ENCODE data around the gene SCARF2. TPM values are rescaled to one million over a fixed set of nuclear protein-coding genes. Genes with fewer than 3 reads are reported as not detected.
A peak's percentile ranks its signal among the peaks of the same experiment; 100 is the strongest.

Gene SCARF2
- total and polyA plus RNA-seq, 2 donors (not counting 1 experiment from before 2014, with no cell fraction given): 0.86 to 1.3 TPM

DNA sequence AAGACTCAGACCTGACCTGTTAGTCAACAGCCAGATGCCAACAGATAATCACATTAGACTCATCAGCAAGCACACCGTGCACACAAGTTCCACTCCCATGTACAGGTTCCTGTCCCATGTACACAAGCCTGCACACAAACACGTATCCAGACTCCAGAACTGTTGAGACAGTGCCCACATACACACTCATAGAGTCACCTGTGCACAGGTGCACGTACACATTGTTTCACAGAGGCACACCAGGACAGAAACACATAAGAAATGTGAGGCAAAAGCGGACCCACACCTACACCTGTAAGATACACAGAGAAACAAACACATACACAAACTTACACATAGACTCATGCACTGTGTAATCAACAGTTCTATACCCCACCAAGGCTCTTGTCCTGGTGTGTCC lies 46.4 kb downstream of the SCARF2 start:
- Mint-ChIP-seq H3K27me3 (peaks cover 7% of the 10 kb centered on the region), H3K9me3 (ENCODE audit: insufficient read depth) (no peaks in the 10 kb centered on the region), H3K27ac (peak overlapping the region; percentile 41), H3K4me1 (peaks cover 21% of the 10 kb centered on the region), H3K4me3 (peak overlapping the region; percentile 10)
- no peak overlapping the region for H3K4me2 ChIP-seq (replicated peaks; ENCODE audit: low read depth, low read length, poor library complexity, severe bottlenecking)
- ATAC-seq (ENCODE audit: low read depth) (no peak), DNase-seq (no peak)
- H3K79me2 ChIP-seq (ENCODE audit: control insufficient read depth, insufficient read depth, low read length): peaks cover 15% of the 10 kb centered on the region
- no peak overlapping the region for H3K4me3 ChIP-seq (ENCODE audit: control extremely low read depth in 1 of 5, extremely low read depth in 1 of 5, insufficient read depth in 1 of 5, low read depth in 2 of 5, low read length in 4 of 5)
- intact Hi-C loops (cut with micrococcal nuclease): loop anchor here (5.0 kb wide), 1 partner anchor 466 kb away; the partner anchor contains the start of genes PI4KA and SNAP29
- no peak overlapping the region for H3K9ac ChIP-seq (ENCODE audit: low read length)
- ChIA-PET POLR2A (no interaction called here), CTCF (no interaction called here)
- WGBS (ENCODE audit: insufficient coverage): 93% methylated on average over 4 of the region's 4 CpGs
- H4K20me1 ChIP-seq (ENCODE audit: control insufficient read depth, insufficient read depth, low read length, poor library complexity, severe bottlenecking): no peaks in the 10 kb centered on the region
- H3K27me3 ChIP-seq (replicated peaks in 1 of 4; ENCODE audit: control extremely low read depth in 1 of 4, control insufficient read depth in 3 of 4, insufficient read depth in 4 of 4, low read length in 3 of 4): peaks cover 0 to 4% (median 0%) of the 10 kb centered on the region in 4 experiments
- peaks cover 10 to 19% of the 10 kb centered on the region in 2 donors for H3K4me1 ChIP-seq (ENCODE audit: control insufficient read depth in 2 of 2, insufficient read depth in 2 of 2, low read length in 2 of 2)
- no peak overlapping the region for H3K27ac ChIP-seq (ENCODE audit: low read length in 2 of 2)
- no peak for TF ChIP-seq EZH2 (IDR thresholded peaks at IDR 0.05; ENCODE audit: borderline replicate concordance, insufficient read depth, low read depth, low read length, poor library complexity, severe bottlenecking)
- TF ChIP-seq, protein P1, sequence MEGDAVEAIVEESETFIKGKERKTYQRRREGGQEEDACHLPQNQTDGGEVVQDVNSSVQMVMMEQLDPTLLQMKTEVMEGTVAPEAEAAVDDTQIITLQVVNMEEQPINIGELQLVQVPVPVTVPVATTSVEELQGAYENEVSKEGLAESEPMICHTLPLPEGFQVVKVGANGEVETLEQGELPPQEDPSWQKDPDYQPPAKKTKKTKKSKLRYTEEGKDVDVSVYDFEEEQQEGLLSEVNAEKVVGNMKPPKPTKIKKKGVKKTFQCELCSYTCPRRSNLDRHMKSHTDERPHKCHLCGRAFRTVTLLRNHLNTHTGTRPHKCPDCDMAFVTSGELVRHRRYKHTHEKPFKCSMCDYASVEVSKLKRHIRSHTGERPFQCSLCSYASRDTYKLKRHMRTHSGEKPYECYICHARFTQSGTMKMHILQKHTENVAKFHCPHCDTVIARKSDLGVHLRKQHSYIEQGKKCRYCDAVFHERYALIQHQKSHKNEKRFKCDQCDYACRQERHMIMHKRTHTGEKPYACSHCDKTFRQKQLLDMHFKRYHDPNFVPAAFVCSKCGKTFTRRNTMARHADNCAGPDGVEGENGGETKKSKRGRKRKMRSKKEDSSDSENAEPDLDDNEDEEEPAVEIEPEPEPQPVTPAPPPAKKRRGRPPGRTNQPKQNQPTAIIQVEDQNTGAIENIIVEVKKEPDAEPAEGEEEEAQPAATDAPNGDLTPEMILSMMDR (IDR thresholded peaks at IDR 0.05): no peak
- H3K36me3 ChIP-seq (replicated peaks in 1 of 2; ENCODE audit: control extremely low read depth in 1 of 2, control insufficient read depth in 1 of 2, extremely low read depth in 1 of 2, insufficient read depth in 2 of 2, low read length in 1 of 2): no peaks in the 10 kb centered on the region
- H2AFZ ChIP-seq (ENCODE audit: insufficient read depth, low read depth, low read length, poor library complexity, severe bottlenecking): peak overlapping the region; percentile 32
- H3K9me3 ChIP-seq (ENCODE audit: control extremely low read depth in 1 of 3, control insufficient read depth in 2 of 3, insufficient read depth in 1 of 3, low read length in 2 of 3): peaks cover 0 to 6% (median 0%) of the 10 kb centered on the region in 3 donors

DNA sequence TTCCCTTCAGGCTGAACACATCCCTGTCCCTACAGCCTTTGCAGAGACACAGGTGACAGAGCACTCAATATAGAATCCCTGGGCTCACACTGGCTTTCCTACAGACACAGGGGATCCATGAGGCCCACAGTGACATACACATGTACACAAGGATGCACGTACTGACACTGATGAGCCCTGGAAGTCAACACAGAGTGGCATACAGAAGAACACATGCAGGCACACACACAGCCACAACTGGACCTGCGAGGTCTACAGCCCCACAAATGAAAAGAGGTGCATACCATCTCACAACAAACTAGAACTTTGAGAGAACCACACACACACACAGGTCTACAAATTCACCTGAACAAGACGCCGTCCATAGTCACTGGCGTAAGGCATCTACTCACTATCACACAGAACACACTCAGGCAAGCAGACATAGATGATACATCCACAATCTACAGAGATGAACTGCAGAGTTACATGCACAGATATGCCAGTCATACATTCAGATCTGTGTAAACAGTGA lies 47.2 kb downstream of the SCARF2 start:
- no peak overlapping the region for H3K4me2 ChIP-seq (replicated peaks; ENCODE audit: low read depth, low read length, poor library complexity, severe bottlenecking)
- Mint-ChIP-seq H3K27ac (no peak overlapping the region), H3K27me3 (peaks cover 11% of the 10 kb centered on the region), H3K4me3 (no peak overlapping the region), H3K4me1 (peaks cover 13% of the 10 kb centered on the region), H3K9me3 (ENCODE audit: insufficient read depth) (no peaks in the 10 kb centered on the region)
- H2AFZ ChIP-seq (ENCODE audit: insufficient read depth, low read depth, low read length, poor library complexity, severe bottlenecking): no peak overlapping the region
- peaks cover 0 to 4% (median 2%) of the 10 kb centered on the region in 4 experiments for H3K27me3 ChIP-seq (replicated peaks in 1 of 4; ENCODE audit: control extremely low read depth in 1 of 4, control insufficient read depth in 3 of 4, insufficient read depth in 4 of 4, low read length in 3 of 4)
- peaks cover 12% of the 10 kb centered on the region for H3K79me2 ChIP-seq (ENCODE audit: control insufficient read depth, insufficient read depth, low read length)
- ChIA-PET CTCF (no interaction called here), POLR2A (no interaction called here)
- intact Hi-C loops (cut with micrococcal nuclease): loop anchor here (5.0 kb wide), 1 partner anchor 467 kb away; the partner anchor contains the start of genes PI4KA and SNAP29
- H3K9ac ChIP-seq (ENCODE audit: low read length): no peak overlapping the region
- DNase-seq (no peak), ATAC-seq (ENCODE audit: low read depth) (no peak)
- H3K36me3 ChIP-seq (replicated peaks in 1 of 2; ENCODE audit: control extremely low read depth in 1 of 2, control insufficient read depth in 1 of 2, extremely low read depth in 1 of 2, insufficient read depth in 2 of 2, low read length in 1 of 2): no peaks in the 10 kb centered on the region
- 93% methylated on average over 5 of the region's 5 CpGs for WGBS (ENCODE audit: insufficient coverage)
- no peaks in the 10 kb centered on the region for H4K20me1 ChIP-seq (ENCODE audit: control insufficient read depth, insufficient read depth, low read length, poor library complexity, severe bottlenecking)
- no peak for TF ChIP-seq EZH2 (IDR thresholded peaks at IDR 0.05; ENCODE audit: borderline replicate concordance, insufficient read depth, low read depth, low read length, poor library complexity, severe bottlenecking)
- TF ChIP-seq, protein P1 (IDR thresholded peaks at IDR 0.05): no peak
- H3K9me3 ChIP-seq (ENCODE audit: control extremely low read depth in 1 of 3, control insufficient read depth in 2 of 3, insufficient read depth in 1 of 3, low read length in 2 of 3): peaks cover 0 to 6% (median 0%) of the 10 kb centered on the region in 3 donors
- H3K4me3 ChIP-seq (ENCODE audit: control extremely low read depth in 1 of 5, extremely low read depth in 1 of 5, insufficient read depth in 1 of 5, low read depth in 2 of 5, low read length in 4 of 5): no peak overlapping the region
- peaks cover 10 to 18% of the 10 kb centered on the region in 2 donors for H3K4me1 ChIP-seq (ENCODE audit: control insufficient read depth in 2 of 2, insufficient read depth in 2 of 2, low read length in 2 of 2)
- H3K27ac ChIP-seq (ENCODE audit: low read length in 2 of 2): no peak overlapping the region

Measured in B cell (primary cell).